ENCODE measurements around the gene BLACAT1.
"Not testable (repeated sequence)": the region's sequence is repeated elsewhere in the genome, so short reads cannot be mapped to it uniquely, and the experiment has no call there.

Gene BLACAT1

GRCh38 chr1:205438213-205439158 lies 17.4 kb downstream of the BLACAT1 start:
- DNase-seq (ENCODE audit: low read depth), result no peak

DNA sequence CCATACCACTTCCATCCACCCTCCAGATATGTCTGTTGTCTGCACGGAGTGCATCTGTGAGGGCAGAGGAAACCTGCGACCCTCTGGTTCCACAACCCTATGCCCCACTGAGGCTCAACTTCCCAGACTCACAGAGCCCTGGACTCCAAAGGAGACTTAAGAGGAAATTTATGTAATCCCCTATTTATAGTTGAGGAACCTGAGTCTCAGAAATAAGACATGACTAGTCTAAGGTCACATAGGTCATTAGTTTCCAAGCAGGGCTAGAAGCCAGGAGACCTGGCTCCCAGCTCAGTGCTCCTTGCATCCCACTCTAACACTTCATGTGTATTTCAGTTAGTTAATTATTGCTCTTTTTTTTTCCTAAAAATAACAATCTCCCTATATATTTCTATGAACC lies 18.3 kb downstream of the BLACAT1 start:
- DNase-seq (ENCODE audit: low read depth), result no peak

DNA sequence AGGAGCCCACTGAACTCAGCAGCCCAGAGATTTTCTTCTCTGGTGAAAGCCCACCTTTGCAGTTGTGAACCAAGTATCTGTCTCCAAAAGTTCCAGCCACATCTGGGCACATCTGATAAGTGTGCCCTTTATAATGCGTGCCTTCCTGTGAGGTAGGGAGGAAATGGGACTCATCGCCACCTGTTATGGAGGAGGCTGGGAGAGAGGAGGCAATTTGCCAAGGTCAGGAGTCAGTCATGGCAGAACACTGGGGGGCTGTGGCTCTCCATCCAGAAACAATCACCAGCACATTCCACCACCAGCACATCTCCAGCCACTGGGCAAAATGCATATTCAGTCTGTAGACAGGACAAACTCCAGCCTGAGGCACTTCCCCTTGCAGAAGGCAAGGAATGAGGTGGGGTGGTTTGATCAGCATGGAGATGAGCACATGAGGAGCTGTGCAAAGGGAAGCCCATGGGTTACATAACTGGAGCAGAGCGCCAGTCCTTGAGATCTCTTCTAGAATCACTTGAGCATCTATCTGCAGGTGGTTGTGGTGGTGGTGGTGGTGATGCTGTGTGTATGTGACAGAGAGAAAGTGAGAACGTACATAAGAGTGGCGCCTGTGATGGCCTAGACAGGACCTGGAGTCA lies 19.0 kb downstream of the BLACAT1 start:
- no peak for DNase-seq (ENCODE audit: low read depth)

GRCh38 chr1:205435578-205436573 lies 20.0 kb downstream of the BLACAT1 start:
- no peak for DNase-seq (ENCODE audit: low read depth)

GRCh38 chr1:205434738-205435137 lies 21.1 kb downstream of the BLACAT1 start:
- no peak for DNase-seq (ENCODE audit: low read depth)

GRCh38 chr1:205432692-205433091 lies 23.2 kb downstream of the BLACAT1 start:
- not testable (repeated sequence) for DNase-seq (ENCODE audit: low read depth)

DNA sequence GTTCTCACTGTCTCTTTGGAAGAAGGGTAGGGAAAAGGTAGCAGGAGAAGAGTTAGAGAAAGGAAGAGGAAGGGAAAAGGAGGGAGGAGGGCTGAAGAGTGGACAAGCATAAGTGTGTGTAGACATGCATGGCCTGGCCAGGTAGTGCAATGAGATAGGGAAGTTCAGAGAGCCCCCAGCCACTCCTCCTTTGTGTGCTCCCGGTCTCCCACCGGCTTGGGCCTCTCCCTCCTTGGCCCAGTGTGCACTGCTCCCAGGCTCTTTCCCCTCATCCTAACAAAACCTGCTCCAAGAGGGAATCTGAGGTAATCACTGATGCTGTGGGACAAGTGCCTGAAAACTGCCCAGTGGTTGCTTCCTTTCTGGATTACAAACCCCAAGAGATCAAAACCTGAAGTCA lies 23.7 kb downstream of the BLACAT1 start:
- DNase-seq (ENCODE audit: low read depth), result no peak

DNA sequence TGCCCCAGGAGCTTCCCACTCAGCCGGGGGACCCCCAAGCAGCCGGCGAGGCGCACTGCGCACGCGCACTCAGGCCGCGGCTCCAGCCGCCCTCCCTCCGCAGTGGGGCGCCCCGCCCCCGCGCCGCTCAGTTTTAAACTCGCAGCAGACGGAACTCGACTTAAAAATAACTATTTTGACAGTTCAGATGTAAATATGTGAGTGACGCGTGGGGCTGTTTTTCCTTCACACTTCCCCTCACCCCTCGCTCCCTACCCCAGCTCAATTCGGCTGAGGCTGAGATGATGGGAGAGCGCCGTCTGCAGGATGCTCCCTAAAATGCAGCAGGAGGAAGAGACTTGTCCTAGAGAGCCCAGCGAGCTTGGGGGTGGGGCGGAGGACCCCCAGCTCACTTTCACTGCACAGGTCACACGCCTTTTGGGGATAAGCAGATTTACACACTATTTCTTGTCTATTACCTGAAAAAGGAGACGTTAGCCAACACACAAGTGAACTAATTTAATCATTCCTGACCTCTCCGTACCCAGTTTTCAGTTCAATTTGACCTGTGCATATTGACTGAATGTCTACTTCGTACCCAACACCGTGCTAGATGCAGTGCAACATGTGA lies 25.0 kb downstream of the BLACAT1 start:
- DNase-seq (ENCODE audit: low read depth), result peak; percentile 30

DNA sequence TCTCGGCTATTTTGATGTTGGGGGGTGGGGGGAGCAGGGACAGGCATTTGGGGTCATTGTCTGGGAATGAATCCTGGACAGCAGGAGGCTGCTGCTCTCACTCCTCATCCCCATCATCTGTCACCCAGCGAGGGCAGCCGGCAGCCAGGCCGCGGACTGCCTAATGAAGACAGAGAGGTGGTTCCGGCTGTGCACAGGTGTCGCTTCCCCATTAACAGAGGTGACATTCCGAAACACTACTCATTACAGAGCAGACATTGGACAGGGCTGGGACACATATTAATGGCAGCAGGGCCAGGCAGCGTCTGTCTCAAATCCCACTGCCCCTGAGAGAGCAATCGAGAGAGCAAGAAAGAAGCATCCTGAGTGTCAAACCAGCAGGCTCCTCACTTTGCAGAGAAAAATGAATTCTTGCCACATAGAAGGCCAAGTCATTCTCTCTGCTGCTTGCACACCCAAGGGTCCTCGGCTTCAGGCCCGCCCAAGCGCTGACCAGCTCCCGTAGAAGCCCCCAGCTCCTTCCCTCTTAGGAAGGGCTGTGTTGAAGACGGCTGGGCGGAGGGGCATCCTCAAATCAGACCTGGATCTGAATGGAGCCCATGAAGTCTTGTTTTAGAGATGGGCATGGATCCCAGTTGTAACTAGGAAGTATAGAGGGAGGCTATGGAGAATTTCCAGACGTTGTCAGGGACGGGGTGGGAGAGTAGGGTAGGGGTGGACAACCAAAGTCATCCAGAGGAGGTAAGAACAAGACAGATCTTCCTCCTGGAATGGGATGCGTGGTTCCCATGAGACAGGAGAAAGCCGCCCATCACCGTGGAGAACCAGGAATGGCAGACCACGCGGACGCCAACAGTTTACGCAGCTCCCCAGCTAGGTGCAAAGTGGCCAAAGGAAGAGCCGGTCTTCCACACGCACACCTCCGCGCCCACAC lies 25.8 kb downstream of the BLACAT1 start:
- DNase-seq (ENCODE audit: low read depth), result no peak

GRCh38 chr1:205424901-205425600 lies 30.8 kb downstream of the BLACAT1 start:
- no peak for DNase-seq (ENCODE audit: low read depth)

DNA sequence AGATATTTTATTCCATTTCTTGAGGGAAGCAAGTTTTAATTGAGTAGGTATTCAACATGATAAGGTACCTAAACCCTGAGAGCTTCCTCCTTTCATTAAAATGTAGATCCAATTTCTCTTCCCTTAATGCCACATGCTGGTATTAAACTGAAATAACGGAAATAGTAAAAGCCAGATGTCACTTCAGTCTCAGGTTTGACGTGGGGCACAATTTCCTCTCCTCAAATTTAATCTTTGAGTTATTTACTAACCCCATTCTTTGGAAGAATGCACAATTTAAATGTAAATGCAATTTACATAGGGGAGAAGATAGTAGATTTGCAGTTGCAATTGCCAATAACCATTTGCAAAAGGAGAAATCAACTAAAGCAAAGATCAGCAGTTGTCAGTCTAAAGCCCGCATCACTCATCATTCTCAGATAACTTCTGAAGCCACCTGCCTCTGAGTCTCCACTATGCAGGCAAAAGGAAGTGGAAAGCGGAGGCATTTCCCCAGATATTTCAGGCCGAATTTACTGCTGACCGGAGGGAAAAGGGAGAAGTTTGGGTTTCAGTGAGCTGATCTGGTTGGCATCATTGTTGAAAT lies 31.9 kb downstream of the BLACAT1 start:
- DNase-seq (ENCODE audit: low read depth), result no peak

GRCh38 chr1:205422993-205423642 lies 32.7 kb downstream of the BLACAT1 start:
- no peak for DNase-seq (ENCODE audit: low read depth)

- no peak for DNase-seq (ENCODE audit: low read depth)
Measured at GRCh38 chr1:205421798-205422197, 34.0 kb downstream of the BLACAT1 start, which contains the start of gene LEMD1. LEMD1 (minus strand) TSS chr1:205422056; CDS start chr1:205420536, 1,520 bp downstream.

- no peak for DNase-seq (ENCODE audit: low read depth)
Measured at GRCh38 chr1:205420938-205421337, 34.9 kb downstream of the BLACAT1 start.

- DNase-seq (ENCODE audit: low read depth), result no peak
Measured at GRCh38 chr1:205417870-205418635, 37.8 kb downstream of the BLACAT1 start.

- DNase-seq (ENCODE audit: low read depth), result no peak
Measured at GRCh38 chr1:205416322-205416721, 39.5 kb downstream of the BLACAT1 start.

GRCh38 chr1:205410581-205411298 lies 45.1 kb downstream of the BLACAT1 start:
- DNase-seq (ENCODE audit: low read depth), result no peak
